NCI-H446 (cell line): ENCODE results near the gene ARID5A.

Source experiments
- DNase-seq, 2 experiments: peaks; one replicate each; lab custom pipeline; 2025; lab: John Stamatoyannopoulos, UW

The ARID5A gene

DNA sequence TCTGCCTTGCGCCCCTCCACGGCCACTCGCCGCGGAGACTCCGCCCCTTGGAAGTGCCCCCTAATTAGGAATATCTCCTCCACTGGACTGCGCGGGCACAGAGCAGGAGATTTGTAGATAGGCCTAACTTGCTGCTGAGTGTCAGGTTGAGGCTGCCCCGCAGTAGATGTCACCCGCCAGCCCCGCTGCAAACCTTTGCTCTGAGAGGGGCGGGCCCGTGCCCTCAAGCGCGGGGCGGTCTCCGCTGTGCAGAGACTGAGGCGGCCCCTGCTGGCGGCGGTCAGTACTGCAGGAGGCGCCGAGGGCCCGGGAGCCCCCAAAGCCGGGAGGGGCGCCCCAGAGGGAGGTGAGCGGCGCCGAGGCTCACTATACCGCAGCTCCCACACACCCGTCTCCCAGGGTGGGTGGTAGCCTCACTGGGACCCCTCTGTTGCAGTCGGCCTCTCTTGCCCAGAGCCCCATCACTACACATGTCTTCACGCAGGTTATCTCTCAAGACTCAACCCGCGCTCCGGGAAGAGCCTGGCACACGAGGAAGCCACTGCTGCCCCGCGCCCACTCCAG lies 28.5 kb upstream of the ARID5A start:
- DNase-seq = peak; percentile 9 to 65

DNA sequence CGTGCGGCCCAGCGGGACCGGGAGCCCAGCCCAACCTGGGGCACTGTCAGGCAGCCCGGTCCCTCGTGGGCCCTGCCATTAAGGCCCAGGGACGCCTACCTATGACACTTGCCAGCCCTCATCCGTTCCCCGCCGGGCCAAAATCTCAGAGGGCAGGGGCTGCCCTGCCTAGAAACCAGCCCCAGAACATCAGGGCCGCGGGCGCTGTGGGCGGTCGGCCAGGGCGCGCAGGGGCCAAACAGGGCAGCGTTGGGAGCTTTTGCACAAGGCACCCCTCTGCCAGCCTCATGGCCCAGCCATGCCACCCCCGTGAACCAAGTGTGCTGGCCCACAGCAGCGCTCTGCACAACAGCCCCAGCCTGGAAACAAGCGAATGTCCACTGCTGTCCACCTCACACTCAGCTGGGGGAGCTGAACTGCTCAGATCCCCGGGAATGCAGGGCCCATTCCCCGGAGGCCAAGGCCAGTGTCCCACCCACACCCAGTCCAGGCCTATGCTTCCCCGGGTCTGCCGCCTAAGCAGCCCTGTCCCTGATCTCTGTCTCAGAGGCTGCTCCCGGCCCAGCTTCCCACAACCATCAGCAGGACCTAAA lies 27.9 kb upstream of the ARID5A start:
- no peak for DNase-seq

DNA sequence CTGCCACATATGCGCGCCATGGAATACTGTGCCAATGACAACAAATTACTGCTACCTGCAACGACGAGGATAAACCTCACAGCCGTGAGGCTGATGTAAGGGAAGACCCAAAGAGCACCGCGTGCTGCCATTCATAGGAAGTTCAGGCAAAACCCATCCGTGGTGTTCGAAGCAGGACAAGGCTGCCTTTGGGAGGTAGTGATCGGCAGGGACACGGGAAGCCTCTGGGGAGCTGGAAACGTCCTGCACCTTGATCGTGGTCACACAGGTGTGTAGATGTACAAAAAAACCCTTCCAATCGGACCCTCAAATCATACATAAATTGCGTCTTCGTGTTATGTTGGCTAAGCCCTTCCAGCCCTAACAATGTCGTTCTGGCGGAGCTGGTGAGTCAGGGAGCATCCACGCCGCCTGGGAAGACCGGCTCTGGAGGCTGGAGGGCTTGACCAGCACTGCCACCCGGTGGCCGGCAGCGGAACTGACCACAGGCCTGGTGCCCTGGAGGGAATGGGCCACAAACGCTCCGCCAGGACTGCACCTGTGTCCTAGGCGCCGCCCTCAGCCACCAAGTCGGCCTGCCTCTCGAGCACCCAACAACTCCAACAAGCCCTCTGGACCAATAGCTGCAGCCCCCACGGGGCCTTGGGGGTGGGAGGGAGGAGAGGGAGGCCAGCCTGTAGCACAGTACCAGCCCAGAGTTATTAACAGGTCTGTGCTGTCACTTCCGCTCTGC lies 27.3 kb upstream of the ARID5A start:
- DNase-seq = peak; percentile 42 to 84

DNA sequence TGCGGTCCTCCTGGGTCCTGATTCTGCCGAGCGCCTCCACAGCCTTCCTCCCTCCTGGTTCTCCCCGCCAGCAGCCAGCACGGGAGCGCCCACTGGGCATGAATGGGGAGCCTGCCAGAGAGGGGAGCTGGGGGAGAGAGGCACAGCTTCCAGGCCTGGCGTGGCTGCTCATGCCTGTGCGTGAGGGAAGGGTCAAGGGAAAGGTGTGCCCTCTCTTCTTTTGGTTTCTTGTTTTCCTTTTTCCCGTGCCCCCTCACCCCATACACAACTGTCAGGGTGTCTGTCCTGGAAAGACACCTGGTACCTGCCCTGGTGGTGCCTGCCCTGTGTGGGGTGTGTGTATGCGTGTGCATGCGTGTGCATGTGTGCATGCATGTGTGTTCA lies 26.7 kb upstream of the ARID5A start:
- DNase-seq = no peak

DNA sequence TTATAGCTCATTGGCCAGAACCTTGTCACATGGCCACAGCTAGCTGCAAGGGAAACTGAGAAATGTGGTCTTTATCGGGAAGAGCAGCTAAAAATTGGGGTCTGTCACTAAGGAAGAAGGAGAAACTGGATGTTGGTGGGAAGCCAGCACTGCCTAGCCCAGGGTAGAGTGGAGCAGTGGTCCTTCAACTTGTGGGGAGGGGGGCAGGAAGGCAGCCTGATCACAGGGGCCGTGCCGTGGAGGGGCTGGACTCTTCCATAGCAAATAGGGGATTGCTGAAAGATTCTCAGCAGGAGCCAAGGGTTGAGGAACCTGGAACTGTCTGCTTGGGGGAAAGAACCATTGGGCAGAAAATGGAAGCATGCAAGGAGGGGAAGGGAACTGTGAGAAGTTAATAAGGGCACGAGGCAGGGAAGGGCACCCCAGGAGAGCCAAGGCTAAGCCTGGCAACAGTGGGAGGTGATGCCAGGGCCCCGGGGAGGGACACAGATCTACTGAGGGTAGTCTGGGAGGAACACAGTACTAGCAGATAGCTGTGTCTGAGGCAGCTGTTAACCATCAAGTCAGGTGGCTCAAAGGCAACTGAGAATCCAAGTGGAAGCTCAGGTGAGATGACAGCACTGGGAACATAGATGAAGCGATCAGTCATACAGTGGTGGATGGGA lies 25.5 kb upstream of the ARID5A start:
- no peak for DNase-seq

DNA sequence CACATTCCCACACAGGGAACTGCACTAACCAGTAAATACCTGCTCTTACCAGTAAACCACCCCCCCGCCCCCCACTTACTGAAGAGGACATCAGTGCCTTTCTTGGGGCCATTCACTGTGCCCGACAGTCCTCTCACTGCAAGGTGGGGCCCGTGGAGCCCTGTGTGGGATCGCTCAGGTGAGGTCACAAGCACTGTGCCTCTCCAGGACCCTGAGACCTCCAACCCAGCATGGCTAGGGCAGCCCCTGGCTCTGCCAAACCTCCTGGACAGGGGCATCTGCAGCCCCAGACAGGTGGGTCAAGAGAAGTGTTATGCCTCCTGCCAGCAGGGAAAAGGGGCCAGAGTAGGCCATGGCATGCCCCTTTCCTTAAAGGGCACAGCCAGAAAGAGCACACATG lies 24.7 kb upstream of the ARID5A start:
- DNase-seq = no peak

DNA sequence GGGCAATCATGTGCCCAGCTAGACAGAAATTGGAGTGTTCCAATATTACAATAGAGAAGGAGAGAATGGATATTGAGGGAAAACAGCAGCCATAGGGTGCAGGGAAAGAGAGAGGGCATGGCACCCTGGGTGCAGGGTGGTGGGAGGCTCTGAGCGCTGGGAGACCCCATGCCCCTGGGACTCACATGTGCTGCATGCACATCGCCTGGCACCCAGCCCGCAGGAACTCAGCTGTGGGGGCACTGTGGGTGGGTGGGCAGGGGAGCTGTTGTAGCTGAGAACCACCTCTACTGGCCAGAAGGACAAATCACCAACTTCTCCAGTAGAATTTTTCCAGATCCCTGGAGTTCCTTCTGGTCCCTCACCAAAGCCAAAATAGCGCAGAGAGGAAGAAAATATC lies 24.2 kb upstream of the ARID5A start:
- no peak for DNase-seq

DNA sequence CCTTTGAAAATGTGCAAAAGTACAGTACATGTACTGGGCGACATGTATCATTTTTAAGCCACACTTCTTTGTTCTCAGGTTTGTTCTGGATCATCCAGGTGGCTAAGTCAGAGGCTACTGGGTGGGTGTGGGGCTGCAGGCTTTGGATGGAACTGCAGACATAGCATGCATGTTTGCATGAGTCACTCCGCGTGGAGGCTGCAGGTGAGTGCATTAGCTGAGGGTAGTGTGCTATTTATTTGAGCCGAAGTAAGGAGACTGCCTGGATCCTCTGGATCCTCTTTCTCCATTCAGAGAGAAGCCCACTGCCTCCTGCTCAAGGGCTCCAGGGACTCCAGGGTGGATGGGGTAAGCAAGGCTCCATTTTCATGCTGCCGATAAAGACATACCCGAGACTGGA lies 22.0 kb upstream of the ARID5A start:
- no peak for DNase-seq

DNA sequence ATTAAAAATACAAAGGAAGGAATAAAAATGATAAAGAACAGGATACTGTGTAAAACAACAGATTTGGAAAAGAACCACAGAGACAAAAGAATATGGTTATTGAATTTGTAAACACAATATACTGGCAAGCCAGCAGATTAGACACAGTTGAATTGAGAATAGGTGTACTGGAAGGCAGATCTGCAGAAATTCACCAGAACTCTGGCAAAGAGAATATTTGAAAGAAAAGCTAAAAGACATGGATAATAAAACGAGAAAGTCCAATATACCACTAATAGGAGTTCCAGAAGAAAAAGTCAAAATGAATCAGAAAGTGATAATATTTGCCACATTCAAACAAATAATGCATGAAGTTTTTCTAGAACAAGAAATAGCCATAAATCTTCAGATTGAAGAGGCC lies 19.5 kb upstream of the ARID5A start:
- DNase-seq = no peak

DNA sequence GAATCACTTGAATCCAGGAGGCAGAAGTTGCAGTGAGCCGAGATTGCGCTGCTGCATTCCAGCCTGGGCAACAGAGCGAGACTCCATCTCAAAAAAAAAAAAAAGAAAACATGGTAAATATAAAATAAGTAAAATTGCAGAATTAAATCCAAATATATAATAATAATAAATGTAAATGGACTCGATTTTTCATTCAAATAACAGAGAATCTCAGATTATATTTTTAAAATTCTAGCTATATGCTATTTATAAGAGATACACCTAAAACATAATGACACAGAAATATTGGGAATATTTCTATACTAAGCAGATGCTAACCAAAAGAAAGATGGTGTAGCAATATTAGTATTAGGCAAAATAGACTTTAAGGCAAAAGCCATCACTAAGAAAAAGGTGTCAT lies 16.3 kb upstream of the ARID5A start:
- DNase-seq = no peak

DNA sequence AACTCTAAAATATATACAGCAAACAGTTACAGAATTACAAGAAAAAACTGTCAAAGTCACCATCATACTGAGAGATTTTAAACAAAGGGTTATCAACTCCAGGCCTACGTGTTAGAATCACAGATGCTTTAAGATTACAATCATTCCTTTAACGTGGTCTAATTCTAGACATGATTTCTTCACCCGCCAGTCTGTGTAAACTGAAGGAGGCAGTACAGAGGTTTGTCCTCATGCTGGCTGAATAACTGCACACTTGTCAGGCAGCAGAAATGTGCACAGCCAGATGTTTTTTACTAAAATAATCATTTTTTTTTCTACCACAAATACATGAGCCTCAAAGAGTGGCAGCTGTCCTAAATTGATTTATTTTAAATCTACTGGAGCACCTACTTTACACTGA lies 15.9 kb upstream of the ARID5A start:
- DNase-seq = no peak

DNA sequence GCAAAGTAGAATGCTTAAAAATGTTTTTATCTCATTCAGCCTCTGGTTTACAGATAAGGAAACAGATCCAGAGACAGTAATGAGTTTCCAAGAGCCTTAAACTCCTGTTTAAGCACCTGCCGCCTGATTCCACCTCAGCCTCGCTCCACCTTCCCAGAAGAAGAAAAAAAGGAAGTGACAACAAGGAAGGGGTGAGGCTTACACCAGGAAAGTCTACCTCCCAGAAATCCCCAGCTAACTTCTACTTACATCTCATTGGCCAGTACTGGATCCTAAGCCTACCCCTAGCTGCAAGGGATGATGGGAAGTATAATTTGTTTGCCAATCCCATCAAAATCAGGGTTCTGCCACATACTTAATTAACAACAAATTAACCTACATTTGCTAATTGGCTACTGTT lies 15.3 kb upstream of the ARID5A start:
- no peak for DNase-seq

DNA sequence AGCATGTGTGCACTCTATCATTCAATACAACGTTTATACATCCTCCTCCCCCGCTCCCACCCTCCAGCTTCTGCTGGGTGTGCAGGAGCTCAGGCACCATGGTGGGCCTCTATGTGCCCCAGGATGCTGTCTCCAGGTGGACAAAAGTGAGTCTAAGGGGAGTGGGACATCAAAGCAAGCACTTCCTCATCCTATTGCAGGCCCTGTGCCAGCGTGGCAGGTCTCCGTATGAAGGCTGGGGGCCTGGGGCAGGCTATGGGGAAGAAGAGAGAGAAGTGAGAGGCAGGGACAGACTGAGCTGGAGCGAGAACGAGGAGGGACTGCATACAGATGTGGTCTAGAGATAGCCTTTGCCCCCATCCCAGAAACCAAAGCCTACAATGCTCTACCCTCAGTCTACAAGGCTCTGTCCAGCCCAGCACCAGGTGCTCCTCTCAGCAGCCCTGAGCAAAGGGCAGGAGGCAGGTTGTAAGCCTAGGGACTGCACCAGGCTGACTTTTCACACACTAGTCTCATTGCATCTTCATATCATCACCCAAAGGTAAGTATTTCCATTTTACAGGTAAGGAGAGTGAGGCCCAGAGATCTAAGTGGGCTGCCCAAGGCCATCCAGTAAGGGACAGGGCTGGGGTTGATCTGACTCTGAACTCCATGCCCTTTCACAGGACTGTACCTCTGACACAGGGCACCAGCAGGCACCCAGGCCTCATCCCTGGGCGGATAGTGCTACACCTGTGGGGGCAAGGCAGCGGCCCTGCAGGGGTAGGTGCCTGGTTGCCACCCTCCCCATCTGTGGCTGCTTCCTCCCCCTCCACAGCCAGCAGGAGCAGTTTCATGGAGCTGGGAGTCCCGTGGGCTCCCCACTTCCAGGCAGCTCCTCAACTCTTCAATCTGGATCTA lies 14.0 kb upstream of the ARID5A start:
- no peak for DNase-seq

DNA sequence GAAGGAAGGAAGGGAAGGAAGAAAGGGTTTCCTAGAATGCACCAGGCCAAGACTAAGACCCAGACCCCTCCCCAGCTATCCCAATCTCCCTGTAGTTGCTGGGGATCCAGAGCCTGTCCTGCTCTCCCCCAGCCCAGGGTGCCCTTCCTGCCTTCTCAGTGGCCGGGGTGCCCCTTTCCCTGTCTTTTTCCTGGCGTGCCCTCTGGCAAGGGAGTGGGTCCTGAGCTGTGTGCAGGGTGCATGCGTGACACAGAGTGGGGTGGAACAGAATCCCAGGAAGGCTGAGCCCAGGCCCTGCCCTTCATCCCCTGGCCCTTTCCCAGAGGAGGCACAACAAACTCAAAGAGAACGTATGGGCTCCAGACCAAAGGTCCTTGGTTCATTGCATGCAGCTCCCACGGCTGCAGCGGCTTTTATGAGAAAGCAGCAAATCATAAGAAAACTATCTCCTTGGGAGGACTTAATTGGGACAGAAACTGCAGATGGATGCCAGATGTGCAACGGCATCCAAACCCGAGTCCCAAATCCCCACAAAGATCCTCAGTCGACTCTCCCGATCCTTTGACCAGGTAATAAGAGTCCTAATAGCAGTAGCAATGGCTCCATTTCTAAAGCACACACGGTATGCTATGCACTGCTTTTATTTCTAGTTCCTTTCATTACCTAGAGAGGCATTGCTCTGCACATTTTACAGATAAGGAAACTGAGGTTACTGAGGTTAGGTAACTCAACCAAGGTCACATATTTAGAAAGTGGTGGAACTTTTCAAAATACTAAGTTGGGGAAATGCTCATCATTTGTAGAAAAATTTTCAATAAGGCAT lies 12.7 kb upstream of the ARID5A start:
- no peak for DNase-seq

DNA sequence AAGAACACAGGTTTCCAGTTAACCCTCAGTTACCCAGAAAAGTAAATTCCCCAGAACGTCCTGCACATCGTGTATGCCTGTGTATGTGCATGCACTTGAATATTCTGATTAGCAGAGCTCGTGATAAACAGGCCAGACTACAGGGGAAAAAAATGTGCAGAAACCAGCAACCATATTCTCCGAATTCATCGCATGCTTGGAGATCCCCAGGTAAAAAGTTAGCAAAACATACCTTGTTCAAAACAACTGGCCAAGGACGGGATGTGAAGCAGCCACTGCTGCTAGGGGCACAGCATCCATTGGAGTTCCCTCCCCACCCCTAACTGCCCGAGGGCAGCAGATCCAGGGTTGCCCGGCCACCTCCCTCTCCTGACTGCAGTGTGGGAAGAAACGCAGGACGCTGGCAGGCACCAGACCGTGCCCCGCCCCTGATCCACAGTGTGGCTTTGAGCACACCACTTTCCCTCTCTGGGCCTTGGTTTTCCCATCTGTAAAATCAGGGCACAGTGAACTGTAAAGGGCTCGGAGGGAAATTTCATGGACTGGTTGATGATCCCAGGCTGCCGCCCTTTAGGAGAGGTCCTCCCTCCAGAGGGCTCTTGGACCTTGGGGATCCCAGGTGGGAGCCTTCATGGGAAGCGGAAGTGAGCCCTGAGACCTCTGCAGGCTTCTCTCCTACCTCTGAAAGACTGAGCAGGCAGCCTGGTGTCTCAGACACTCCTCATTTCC lies 11.9 kb upstream of the ARID5A start:
- no peak for DNase-seq

DNA sequence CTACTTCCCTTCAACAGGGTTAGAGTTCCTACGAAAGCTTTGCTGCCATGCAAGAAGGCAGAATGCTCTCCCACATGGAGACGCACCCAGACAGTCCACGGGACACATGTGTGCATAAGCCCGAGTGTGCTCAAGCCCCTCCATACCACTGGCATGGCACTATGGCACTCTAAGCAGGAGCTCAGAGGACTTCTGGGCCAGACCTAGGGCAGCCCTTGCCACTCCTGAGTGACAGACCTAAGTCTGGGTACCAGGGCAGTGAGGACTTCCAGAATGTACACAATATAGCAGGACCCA lies 11.4 kb upstream of the ARID5A start:
- no peak for DNase-seq

DNA sequence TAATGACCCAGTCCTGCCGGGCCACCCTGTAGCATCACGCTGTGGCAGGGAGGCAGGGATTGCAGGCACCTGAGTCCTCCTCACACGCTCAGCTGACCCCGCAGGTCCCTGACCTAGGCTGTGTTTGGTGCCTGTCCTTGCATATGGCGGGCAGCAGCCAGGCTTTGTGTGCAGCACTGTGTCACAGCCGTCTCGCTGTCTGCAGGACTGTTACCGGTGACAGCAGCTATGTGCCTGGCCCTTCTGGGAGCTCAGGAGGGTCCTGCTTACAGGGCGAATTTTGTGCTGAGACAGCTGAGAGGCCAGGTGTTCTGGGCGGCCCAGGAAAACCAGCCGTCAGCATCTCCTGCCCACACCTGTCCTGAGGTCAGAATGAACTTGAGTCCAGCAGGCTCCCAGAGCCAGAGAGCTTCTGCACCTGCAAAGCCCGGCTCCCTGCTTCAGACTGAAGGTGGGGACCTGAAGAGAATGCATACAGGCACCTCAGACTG lies 10.4 kb upstream of the ARID5A start:
- no peak for DNase-seq

DNA sequence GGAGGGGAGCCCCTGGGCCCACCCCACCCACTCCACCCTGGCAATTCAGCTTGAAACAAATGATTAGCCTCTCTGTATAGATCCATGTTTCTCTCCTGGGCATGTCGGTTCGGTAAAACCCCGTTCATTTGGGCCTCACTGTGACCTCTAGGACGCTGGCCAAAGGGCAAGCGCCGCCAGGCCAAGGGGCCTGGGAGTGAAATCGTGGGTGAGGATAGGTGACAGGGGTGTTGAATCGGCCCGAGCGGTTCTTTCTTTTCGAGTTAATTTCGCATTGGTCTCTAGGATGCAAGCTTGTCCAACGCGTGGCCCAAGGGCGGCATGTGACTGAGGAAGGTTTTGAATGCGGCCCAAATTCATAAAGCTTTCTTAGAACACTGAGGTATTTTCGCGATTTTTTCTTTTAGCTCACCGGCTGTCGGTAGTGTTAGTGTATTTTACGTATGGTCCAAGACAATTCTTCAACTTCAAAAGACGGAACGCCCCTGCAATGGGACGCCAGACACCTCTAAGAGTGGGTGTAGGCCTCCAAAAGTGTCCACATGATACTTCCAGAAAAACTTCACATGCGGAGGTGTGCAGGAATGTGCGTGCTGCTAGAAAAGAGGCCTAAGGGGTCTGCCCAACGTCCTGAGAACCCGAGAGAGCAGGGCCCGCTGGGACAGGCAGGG lies 9.8 kb upstream of the ARID5A start:
- no peak for DNase-seq

DNA sequence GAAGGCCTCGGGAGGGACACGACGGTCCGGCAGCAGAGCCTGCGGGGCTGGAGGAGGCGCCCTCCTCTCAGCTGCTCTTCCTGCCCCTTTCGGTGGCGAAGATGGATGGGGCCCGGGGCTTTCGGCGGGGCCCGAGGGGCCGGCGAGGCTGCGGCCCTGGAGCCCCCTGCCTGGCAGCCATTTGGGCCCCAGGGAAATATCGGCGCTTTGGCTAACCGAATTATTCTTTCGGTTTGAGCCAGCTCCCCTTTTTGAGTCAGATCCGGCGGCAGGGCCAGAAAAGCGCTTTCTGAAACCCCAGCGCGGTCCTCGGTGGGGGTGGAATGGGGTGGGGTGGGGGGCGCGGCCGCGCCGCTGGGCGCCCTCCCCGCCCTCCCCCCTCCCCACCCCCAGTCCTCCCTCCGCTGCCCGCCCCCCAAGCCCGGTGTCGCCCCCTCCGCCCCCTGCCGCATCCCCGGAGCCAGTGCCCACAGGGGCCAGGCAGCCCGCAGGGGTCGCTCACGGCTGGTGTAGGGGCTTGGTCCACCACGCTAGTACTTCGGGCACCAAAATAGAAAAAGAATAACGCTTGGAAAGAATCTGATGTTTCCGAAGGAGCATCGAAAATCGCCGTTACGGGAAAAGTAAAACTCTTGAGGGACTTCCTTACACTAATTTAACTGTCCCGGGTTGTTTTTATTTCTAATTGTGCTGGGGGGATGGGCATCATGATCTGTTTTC lies 9.1 kb upstream of the ARID5A start:
- no peak for DNase-seq
